Duodenal mucosa (tissue), 2 donors: Measurements from ENCODE around the gene RAP2B.
"Not testable (repeated sequence)": the region's sequence is repeated elsewhere in the genome, so short reads cannot be mapped to it uniquely, and the experiment has no call there.

ENCODE experiments used
- H3K27ac ChIP-seq: one replicate; pipeline ENCODE4 v1.7.0; 2013; ENCODE audit warnings: low read depth, low read length
- H3K27me3 ChIP-seq, 2 donors: one replicate each; pipeline ENCODE4 v1.7.0; 2013; ENCODE audit warnings: low read length in 2 of 2, control low read depth in 1 of 2; ENCODE audit not compliant: insufficient read depth in 2 of 2, control insufficient read depth in 1 of 2
- H3K36me3 ChIP-seq, 2 donors: one replicate each; pipeline ENCODE4 v1.7.0; 2013; ENCODE audit warnings: low read length in 2 of 2, control low read depth in 1 of 2; ENCODE audit not compliant: insufficient read depth in 2 of 2, control insufficient read depth in 1 of 2
- H3K4me1 ChIP-seq, 2 donors: one replicate each; pipeline ENCODE4 v1.7.0; 2013; ENCODE audit warnings: low read length in 2 of 2, control low read depth in 1 of 2; ENCODE audit not compliant: insufficient read depth in 2 of 2, control insufficient read depth in 1 of 2
- H3K4me3 ChIP-seq, 2 donors: one replicate each; pipeline ENCODE4 v1.7.0; 2013; ENCODE audit warnings: low read length in 2 of 2, low read depth in 1 of 2
- H3K9ac ChIP-seq, 2 donors: one replicate each; pipeline ENCODE4 v1.7.0; 2013; ENCODE audit warnings: low read length in 2 of 2, low read depth in 1 of 2
- H3K9me3 ChIP-seq, 2 donors: one replicate each; pipeline ENCODE4 v1.7.0; 2013; ENCODE audit warnings: low read length in 2 of 2, control low read depth in 1 of 2; ENCODE audit not compliant: control insufficient read depth in 1 of 2

RAP2B gene

DNA sequence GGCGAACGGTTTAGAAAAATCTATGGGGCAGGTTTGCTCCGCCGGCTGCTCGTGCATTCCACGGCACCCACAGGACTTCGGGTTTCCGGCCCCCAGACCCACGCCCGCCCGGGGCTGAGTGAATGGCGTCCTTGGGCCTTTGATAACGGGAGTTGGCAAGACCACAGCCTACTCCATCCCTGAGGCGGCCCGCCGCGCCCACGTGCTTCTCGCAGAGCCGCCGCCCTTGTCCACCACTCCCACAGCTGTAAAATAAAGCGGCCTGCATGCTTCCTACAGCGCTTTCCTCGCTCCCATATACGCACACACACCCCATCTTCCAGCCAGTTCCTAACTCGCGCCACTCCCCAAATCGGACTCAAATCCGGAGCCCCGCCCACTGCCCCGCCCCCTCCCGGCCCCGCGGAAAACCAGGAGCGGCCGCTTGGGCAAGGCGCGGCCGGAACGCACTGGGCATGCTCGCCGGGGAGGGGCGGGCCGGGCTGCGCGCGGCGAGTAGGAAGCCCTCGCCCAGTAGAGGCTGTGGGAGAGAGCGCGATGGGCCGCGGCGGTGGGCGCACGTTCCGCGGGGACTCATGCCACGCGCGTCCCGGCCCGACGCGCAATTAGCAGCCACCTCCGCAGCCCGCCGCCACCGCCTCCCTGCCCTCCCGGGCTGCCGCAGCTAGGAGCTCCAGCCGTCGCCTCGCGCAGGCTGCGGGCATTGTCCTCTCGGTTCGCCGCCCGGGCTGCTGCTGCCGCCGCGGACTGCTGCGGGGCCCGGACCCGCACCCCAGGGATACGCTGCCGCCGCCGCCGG lies at the start of gene RAP2B:
RAP2B (plus strand) TSS at position 513 of the 799 bp plus-strand sequence. CDS start 468 bp downstream, outside the sequence.
- H3K27ac ChIP-seq = peak within 1 kb of the TSS; percentile 94
- no peaks in the 10 kb centered on the region for H3K36me3 ChIP-seq
- H3K9ac ChIP-seq = peak within 1 kb of the TSS; percentile 89 to 92
- peak within 1 kb of the TSS; percentile 96 to 97 for H3K4me3 ChIP-seq
- peaks cover 27 to 35% of the 10 kb centered on the region in 2 donors for H3K4me1 ChIP-seq
- no peaks in the 10 kb centered on the region for H3K9me3 ChIP-seq
- no peaks in the 10 kb centered on the region for H3K27me3 ChIP-seq

DNA sequence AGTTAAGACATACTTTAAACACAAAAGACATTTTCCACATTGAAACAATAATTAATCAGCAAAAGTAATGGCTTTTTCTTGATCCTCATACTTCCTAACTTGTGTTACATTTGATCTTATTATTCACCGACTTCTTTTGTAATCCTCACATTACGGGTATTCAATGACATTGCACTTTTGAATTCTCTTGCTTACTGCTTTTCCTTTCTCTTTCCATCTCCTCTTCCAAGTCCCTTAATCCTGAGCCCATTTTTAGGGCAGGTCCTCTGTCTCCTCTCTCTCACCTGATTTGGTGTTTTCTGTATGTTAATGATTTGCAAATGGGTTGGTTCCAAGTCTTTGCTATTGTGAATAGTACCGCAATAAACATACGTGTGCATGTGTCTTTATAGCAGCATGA lies 48.5 kb upstream of the RAP2B start:
- Histone ChIP-seq H3K27ac (no peak overlapping the region), H3K9me3 (no peaks in the 10 kb centered on the region), H3K4me3 (no peak overlapping the region), H3K9ac (no peak overlapping the region), H3K4me1 (no peaks in the 10 kb centered on the region), H3K27me3 (no peaks in the 10 kb centered on the region), H3K36me3 (no peaks in the 10 kb centered on the region)

DNA sequence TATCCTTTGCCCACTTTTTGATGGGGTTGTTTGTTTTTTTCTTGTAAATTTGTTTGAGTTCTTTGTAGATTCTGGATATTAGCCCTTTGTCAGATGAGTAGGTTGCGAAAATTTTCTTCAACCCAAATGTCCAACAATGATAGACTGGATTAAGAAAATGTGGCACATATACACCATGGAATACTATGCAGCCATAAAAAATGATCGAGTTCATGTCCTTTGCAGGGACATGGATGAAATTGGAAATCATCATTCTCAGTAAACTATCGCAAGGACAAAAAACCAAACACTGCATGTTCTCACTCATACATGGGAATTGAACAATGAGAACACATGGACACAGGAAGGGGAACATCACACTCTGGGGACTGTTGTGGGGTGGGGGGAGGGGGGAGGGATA lies 47.8 kb upstream of the RAP2B start:
- not testable (repeated sequence) for H3K27me3 ChIP-seq, H3K4me1 ChIP-seq, H3K9ac ChIP-seq, H3K27ac ChIP-seq, H3K9me3 ChIP-seq, H3K4me3 ChIP-seq, H3K36me3 ChIP-seq

DNA sequence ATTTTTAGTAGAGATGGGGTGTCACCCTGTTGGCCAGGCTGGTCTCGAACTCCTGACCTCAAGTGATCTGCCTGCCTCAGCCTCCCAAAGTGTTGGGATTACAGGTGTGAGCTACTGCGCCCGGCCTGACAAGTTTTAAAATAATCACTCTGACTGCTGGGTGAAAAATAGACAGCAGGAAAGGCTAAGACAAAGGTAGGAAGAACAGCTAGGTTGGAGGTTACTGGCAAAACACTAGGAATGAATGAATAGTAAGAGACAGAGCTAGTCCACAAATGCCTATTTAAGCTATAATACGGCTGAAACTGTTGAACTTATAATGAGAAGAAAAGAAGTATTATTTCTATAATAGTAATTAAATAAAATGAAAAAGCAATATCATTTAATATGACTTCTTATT lies 46.7 kb upstream of the RAP2B start:
- H3K27me3 ChIP-seq = no peaks in the 10 kb centered on the region
- H3K9me3 ChIP-seq = no peaks in the 10 kb centered on the region
- H3K36me3 ChIP-seq = no peaks in the 10 kb centered on the region
- H3K4me1 ChIP-seq = no peaks in the 10 kb centered on the region
- no peak overlapping the region for H3K27ac ChIP-seq
- no peak overlapping the region for H3K4me3 ChIP-seq
- no peak overlapping the region for H3K9ac ChIP-seq

DNA sequence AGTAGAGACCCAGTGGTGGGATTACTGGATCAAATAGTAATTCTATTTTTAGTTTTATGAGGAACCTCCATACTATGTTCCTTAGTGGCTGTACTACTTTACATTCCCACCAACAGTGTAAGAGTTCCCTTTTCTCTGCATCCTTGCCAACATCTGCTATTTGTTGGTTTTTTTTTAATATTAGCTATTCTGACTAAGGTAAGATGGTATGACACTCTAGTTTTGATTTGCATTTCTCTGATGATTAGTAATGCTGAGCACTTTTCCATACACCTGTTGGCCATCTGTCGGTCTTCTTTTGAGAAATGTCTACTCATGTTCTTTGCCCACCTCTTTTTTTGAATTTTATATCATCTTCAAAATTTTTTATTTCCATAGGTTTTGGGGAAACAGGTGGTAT lies 34.2 kb upstream of the RAP2B start:
- Histone ChIP-seq H3K4me1 (no peaks in the 10 kb centered on the region), H3K4me3 (no peak overlapping the region), H3K9ac (no peak overlapping the region), H3K27ac (no peak overlapping the region), H3K27me3 (no peaks in the 10 kb centered on the region), H3K36me3 (no peaks in the 10 kb centered on the region), H3K9me3 (no peaks in the 10 kb centered on the region)

DNA sequence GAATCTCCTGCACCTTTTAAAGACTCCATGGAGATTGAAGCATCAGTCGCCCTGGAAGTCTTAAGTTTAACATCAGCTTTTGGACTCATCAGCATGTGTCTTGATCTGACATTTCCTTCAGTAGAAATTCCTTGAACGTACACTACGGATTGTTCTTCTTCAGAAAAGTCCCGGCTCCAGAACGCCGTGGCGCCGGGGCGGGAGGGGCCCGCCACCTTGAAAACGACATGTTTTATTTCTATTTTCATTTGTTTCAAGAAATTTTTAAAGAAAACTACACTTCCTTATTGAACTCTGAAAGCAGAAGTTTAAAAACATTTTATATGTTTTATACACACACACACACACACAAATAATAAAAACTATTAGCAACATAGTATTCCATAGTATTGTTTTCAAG lies 32.6 kb upstream of the RAP2B start:
- Histone ChIP-seq H3K4me3 (no peak overlapping the region), H3K36me3 (no peaks in the 10 kb centered on the region), H3K27me3 (no peaks in the 10 kb centered on the region), H3K9me3 (no peaks in the 10 kb centered on the region), H3K27ac (no peak overlapping the region), H3K9ac (no peak overlapping the region), H3K4me1 (no peaks in the 10 kb centered on the region)

DNA sequence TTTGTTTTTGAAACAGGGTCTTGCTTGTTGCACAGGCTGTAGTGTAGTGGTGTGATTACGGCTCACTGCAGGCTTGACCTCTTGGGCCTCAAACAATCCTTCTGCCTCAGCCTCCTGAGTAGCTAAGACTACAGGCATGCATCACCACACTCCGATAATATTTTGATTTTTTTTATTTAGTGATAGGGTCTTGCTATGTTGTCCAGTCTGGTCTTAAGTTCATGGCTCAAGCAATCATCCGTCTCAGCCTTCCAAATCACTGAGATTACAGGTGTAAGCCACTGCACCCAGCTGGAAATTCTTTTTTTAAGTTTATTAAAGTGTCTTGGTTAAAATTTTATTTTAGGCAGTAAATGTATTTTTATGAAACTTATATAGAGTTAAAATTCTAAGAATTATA lies 32.2 kb upstream of the RAP2B start:
- Histone ChIP-seq H3K27me3 (no peaks in the 10 kb centered on the region), H3K4me1 (no peaks in the 10 kb centered on the region), H3K27ac (no peak overlapping the region), H3K9ac (no peak overlapping the region), H3K9me3 (no peaks in the 10 kb centered on the region), H3K4me3 (no peak overlapping the region), H3K36me3 (no peaks in the 10 kb centered on the region)

DNA sequence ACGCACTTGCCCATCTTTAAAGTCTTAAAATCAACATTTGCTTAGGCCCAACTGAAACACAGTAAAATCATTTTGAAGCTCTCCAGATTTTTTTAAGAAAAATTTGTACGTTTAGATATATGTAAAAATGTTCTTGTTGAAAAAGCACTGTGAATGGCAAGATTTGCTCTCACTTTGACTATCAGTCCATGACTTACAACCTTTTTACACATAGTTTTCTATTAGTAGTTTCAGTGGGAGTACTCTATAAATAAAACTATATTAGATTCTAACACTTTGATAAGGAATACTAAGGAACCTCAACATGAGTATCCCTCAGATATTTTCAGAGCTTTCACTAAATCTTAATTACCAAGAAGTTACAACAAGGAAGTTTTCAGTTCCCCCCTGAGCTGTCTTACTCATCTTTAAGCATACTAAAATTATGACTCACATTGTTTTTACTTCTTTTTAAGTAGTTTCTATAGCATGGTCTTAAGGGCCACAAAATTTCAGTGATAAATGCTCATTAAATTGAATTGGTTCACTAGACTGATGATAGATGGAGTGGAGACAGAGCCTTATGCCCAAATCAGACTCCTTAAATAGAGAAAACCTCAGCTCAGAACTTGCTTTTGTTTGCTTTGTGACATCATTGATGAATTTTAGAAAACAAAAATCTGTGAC lies 31.6 kb upstream of the RAP2B start:
- H3K4me1 ChIP-seq = no peaks in the 10 kb centered on the region
- H3K9me3 ChIP-seq = no peaks in the 10 kb centered on the region
- no peaks in the 10 kb centered on the region for H3K36me3 ChIP-seq
- H3K27ac ChIP-seq = no peak overlapping the region
- H3K27me3 ChIP-seq = no peaks in the 10 kb centered on the region
- no peak overlapping the region for H3K4me3 ChIP-seq
- no peak overlapping the region for H3K9ac ChIP-seq

DNA sequence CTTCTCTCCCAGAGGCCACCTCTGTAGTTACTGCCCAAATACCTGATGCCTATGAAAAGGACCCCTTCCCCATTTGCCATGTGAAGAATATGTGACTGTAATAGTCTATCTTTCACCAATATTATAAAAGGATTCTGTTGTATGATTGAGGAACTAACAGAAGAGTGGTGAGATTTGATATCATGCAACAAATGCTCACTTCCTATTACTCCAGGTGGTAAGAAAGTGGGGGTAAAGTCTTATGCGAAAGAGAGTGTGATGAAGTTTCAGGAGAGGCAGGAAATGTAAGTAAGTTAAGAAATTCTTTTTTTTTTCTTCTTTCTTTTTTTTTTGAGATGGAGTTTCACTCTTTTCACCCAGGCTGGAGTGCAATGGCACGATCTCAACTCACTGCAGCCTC lies 24.4 kb upstream of the RAP2B start:
- Histone ChIP-seq H3K9ac (no peak overlapping the region), H3K4me1 (peaks cover 0 to 17% of the 10 kb centered on the region in 2 donors), H3K4me3 (no peak overlapping the region), H3K36me3 (no peaks in the 10 kb centered on the region), H3K9me3 (no peaks in the 10 kb centered on the region), H3K27ac (no peak overlapping the region), H3K27me3 (no peaks in the 10 kb centered on the region)

DNA sequence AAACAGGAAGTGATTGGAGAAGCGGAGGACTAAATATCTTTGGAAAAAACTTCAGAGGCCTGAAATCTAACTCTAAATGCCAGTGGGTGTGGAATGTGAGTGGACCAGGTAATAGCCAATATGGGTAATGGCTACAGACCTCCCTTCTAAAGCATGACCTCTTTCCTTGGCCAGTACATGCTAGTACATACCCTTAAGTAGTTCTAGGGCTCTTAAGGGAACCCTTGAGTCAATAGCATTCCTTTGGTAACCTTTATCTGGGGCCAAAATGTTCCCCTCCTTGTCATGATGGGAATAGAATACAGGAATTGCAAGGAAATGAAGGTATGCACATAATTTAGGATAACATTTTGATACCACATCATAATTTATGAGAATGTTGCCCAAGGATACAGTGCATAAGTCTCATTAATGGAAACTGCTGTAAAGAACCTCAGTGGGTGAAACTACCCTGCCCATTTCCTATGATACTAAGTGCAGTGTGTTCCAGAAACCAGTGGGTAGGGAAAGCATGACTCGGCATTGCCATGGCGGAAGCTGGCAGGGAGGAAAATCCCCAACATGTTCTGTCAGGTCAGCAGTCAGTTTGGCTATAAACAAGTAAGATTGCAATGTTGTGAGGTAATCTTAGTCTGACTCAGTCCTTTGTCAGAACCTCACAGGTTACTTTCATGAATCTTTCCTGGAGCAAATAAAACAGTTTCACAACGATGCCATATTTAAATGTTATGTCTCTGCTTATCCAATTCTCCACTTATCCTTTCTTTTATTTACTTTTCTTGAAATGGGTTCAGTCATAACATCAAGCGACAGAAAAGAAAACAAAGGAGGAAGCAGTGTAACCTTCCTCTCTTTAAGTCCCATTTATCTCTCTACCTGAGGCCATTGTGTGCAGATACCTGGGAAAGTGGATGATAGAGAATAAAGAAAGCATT lies 23.5 kb upstream of the RAP2B start:
- Histone ChIP-seq H3K27me3 (no peaks in the 10 kb centered on the region), H3K4me1 (peaks cover 0 to 17% of the 10 kb centered on the region in 2 donors), H3K9me3 (no peaks in the 10 kb centered on the region), H3K36me3 (no peaks in the 10 kb centered on the region), H3K27ac (no peak overlapping the region), H3K4me3 (no peak overlapping the region), H3K9ac (no peak overlapping the region)
